Measurements from ENCODE around the gene TWF2.

TWF2 gene

DNA sequence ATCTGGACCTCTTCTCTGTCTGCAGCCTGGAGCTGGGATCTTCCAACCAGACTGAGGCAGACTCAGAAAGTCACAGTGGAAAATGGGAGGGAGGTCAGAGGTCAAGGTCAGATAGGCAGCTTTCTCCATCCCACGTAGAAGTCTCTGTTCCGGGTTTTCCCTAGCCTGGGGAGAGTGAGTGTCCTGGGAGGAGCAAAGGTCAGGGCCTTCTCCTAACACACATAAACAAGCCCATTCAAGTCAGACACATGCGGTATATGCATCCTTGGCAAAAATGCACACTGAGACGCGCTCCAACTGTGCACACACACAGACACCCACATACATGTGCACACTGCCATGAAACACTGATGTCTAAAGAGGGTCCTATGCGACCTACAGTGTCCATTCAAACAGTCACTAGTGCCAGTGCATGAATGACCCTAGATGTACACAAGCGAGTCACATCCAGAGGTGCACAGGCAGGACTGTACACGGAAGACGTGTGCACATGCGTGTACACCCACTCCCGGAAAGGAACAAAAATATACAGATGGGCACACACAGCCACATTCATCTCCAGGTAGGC lies 681 bp downstream of the TWF2 start:
- TF ChIP-seq, protein P1, sequence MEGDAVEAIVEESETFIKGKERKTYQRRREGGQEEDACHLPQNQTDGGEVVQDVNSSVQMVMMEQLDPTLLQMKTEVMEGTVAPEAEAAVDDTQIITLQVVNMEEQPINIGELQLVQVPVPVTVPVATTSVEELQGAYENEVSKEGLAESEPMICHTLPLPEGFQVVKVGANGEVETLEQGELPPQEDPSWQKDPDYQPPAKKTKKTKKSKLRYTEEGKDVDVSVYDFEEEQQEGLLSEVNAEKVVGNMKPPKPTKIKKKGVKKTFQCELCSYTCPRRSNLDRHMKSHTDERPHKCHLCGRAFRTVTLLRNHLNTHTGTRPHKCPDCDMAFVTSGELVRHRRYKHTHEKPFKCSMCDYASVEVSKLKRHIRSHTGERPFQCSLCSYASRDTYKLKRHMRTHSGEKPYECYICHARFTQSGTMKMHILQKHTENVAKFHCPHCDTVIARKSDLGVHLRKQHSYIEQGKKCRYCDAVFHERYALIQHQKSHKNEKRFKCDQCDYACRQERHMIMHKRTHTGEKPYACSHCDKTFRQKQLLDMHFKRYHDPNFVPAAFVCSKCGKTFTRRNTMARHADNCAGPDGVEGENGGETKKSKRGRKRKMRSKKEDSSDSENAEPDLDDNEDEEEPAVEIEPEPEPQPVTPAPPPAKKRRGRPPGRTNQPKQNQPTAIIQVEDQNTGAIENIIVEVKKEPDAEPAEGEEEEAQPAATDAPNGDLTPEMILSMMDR (IDR thresholded peaks at IDR 0.05; ENCODE audit: low read depth, low read length, missing control alignments), result no peak
- in situ Hi-C loops (cut with HindIII; ENCODE audit: low sequenced_read_pairs), result no loop called here
- no peak for DNase-seq (ENCODE audit: low read depth)

DNA sequence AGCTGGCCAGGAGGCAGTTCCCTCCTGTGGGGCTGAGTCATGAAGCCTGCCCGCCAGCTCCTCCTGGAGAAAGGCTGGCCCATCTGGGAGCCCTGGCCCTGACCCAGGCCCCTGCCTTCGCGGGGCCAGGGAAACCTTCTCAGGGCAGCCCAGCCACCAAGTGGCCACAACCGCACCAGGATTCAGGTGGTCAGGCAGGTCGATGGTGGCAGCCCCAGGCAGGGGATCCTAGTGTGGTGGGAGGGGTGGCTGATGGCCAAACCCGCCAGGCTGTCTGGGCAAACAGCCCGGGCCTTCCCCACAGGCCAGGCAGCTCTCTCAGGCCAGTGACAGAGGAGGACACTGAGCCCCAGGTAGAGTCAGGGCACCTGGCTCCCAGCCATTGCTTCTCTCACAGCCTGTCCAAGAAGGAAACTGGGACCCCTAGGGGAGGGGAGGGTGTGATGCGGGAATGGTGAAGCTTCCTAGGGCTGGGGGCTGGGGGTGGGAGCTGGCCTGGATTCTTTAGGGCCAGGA lies 1.2 kb downstream of the TWF2 start:
- DNase-seq (ENCODE audit: low read depth), result peak; percentile 86
- H3K4me3 ChIP-seq (ENCODE audit: low read depth, low read length), result peak overlapping the region; percentile 78
- in situ Hi-C loops (cut with HindIII; ENCODE audit: low sequenced_read_pairs), result no loop called here
- TF ChIP-seq, protein P1 (IDR thresholded peaks at IDR 0.05; ENCODE audit: low read depth, low read length, missing control alignments), result no peak

More for the DNA sequence above, 681 bp downstream of the TWF2 start:
- peak overlapping the region; percentile 78 for H3K4me3 ChIP-seq (ENCODE audit: low read depth, low read length)

DNA sequence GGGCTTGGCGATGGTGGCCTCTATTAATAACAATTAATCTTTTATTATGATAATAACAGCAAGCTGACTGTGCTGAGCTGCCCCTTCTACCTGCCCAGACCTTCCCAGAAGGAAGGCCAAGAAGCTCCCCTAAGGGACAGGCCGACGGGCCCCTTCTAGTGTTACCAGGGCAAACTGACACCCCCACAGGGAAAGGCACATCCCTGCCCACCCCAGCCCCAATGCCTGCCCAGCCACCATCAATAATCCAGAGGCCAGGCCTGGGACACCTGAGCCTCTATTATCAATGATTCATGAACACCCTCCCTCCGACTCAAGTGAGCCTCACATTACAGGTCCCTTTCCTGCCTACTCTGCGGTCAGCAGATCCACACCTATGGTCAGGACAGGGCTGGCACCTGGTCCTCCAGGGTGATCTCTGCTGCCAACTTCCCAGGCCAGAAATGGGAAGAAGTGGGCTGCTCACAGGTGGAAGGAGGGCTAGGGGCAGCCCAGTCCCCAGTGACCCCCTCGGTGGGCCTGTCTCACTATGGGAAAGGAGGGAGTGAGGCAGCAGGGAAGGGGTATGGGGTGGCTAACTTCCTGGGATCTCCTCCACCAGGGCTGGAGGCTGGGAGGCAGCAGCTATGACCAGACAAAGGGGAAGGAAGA lies 1.8 kb downstream of the TWF2 start:
- DNase-seq (ENCODE audit: low read depth), result no peak
- in situ Hi-C loops (cut with HindIII; ENCODE audit: low sequenced_read_pairs), result no loop called here
- peak overlapping the region; percentile 78 for H3K4me3 ChIP-seq (ENCODE audit: low read depth, low read length)
- TF ChIP-seq, protein P1 (IDR thresholded peaks at IDR 0.05; ENCODE audit: low read depth, low read length, missing control alignments), result no peak

DNA sequence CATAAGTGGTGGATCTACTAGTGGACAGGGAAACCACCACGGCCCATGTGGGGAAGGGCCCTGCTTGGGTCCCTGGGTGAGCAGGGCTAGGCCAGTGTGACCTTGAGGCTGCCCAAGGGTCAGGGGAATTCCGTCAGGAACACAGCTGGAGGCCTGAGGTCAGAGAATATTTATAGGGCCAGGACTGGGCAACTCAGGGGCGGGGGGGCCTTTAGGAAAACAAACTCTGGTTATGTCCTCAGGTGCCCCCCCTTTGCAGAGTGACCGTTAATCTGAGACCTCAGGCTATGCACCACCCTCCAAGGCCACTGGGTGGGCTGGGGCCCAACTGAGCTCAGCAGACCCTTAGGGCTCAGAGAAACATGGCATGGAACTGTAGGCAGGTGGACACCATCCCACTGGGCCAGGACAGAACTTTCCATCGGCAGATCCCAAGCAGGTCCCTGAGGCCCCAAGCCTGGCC lies 2.5 kb downstream of the TWF2 start:
- in situ Hi-C loops (cut with HindIII; ENCODE audit: low sequenced_read_pairs), result no loop called here
- no peak for DNase-seq (ENCODE audit: low read depth)
- TF ChIP-seq, protein P1 (IDR thresholded peaks at IDR 0.05; ENCODE audit: low read depth, low read length, missing control alignments), result no peak
- H3K4me3 ChIP-seq (ENCODE audit: low read depth, low read length), result no peak overlapping the region

DNA sequence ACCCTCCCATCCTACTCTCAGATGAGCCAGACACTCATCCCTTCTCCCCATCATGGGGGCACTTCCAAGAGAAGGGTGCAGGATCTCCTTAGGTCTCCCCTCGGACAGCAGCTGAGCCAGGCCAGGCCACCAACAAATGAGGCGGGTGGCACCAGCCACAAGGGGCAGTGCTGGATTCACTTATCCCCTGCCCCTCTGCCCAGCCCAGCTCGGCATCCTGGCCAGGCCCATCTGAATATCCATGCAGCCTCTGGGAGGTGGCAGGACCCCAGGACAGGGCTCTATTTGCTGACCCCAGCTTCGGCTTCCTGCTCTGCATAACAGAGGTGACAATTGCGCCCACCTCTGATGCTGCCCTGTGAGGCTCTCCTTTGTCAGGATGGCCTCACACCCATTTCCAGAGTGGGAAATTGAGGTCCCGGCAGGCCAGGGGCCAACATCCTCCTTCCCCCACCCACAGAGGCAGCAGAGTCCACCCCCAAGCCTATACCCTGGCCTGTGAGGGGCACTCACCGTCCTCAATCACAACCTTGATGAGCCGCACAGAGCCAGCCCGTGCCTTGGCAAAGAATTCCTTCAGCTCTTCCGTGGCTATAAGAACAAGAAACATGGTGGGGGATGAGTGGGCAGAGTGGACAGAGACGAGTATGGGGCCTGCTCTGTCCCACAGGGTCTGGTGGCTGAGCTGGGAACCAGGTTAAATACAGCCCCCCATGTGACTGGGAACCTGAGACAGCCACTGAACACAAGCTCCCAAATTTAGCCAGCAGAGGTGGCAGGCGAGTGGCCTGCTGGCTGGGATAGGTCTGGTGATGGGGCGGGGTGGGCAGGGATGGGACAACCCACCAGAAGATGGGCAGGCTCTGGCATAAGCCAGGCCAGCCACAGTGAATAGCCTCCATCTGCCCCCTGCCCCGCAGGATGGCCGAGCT lies 4.2 kb downstream of the TWF2 start:
- H3K4me3 ChIP-seq (ENCODE audit: low read depth, low read length), result no peak overlapping the region
- in situ Hi-C loops (cut with HindIII; ENCODE audit: low sequenced_read_pairs), result no loop called here
- TF ChIP-seq, protein P1 (IDR thresholded peaks at IDR 0.05; ENCODE audit: low read depth, low read length, missing control alignments), result no peak
- DNase-seq (ENCODE audit: low read depth), result no peak

DNA sequence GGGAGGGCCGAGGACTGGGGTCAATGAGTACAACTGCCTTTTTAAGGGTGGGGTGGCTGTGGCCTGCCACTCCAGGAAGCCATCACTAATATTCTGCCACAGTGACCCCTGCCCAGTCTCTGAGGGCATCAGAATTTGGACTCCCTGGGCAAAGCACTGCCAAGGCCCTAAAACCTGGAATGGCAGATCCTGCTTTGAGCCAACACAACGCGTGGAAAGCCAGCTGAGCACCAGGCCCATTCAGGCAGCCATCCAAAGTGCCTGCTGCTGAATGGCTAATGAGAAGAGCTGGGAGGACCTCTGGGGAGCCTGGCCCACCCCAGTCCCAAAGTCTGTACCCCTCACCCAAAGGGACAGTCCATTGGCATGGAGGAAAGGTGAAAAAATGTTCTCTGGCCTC lies 5.0 kb downstream of the TWF2 start:
- no peak for DNase-seq (ENCODE audit: low read depth)
- in situ Hi-C loops (cut with HindIII; ENCODE audit: low sequenced_read_pairs), result no loop called here
- TF ChIP-seq, protein P1 (IDR thresholded peaks at IDR 0.05; ENCODE audit: low read depth, low read length, missing control alignments), result no peak
- no peak overlapping the region for H3K4me3 ChIP-seq (ENCODE audit: low read depth, low read length)
